GM18519 (cell line): Measurements from ENCODE around the gene PCDHA5.

Experiments used
- ATAC-seq: cut with Tn5 transposase; IDR thresholded peaks from one replicate; pipeline ENCODE4 v1.9.1; 2021; ENCODE audit warnings: mild to moderate bottlenecking, moderate library complexity; ENCODE audit not compliant: unreplicated experiment, low FRiP score

The PCDHA5 gene

GRCh38 chr5:140857177-140857986, 36.0 kb downstream of the PCDHA5 start:
- no peak for ATAC-seq

- ATAC-seq = no peak
These were observed 36.5 kb downstream of the PCDHA5 start for GRCh38 chr5:140857987-140858240.

- ATAC-seq = no peak
These were observed 41.3 kb downstream of the PCDHA5 start for GRCh38 chr5:140862441-140863295.

GRCh38 chr5:140868721-140869554, 47.5 kb downstream of the PCDHA5 start, which contains the start of gene PCDHA11:
PCDHA11 (plus strand) TSS chr5:140868957; CDS start chr5:140869104, 147 bp downstream.
- no peak for ATAC-seq

- no peak for ATAC-seq
These were observed 48.1 kb downstream of the PCDHA5 start for GRCh38 chr5:140869555-140869886.

GRCh38 chr5:140870221-140871201, 49.1 kb downstream of the PCDHA5 start:
- no peak for ATAC-seq
